ENCODE data around the gene SOD2. TPM values are rescaled to one million over a fixed set of nuclear protein-coding genes. Genes with fewer than 3 reads are reported as not detected.

SOD2 gene
- total and polyA plus RNA-seq, 9 of the 15 experiments (the other 6 are each of a cell fraction or from before 2014, with no cell fraction given), result 39.8 to 140 (median 95.8) TPM

- TF ChIP-seq ASH1L (IDR thresholded peaks at IDR 0.05; ENCODE audit: borderline replicate concordance, low read depth, partially characterized antibody), result peak; percentile 31
- TF ChIP-seq ZNF280A (IDR thresholded peaks at IDR 0.05; ENCODE audit: low read depth, partially characterized antibody), result no peak
- 0 out of 2 replicates have a peak, but pooled peaks have one; percentile 8 for TF ChIP-seq CBFA2T3 (IDR thresholded peaks at IDR 0.05)
- TF ChIP-seq ZNF507 (tag; conservative IDR thresholded peaks at IDR 0.05), result no peak
- TF ChIP-seq PHF20 (IDR thresholded peaks at IDR 0.05; ENCODE audit: partially characterized antibody), result peak; percentile 76
- TF ChIP-seq CEBPG (CRISPR knock-in tag; IDR thresholded peaks at IDR 0.05), result 0 out of 2 replicates have a peak, but pooled peaks have one; percentile 14
- TF ChIP-seq CEBPG (tag; conservative IDR thresholded peaks at IDR 0.05 in 1 of 2, IDR thresholded peaks at IDR 0.05 in 1 of 2), result no peak
- no peak for TF ChIP-seq ZNF561 (CRISPR knock-in tag; conservative IDR thresholded peaks at IDR 0.05)
- TF ChIP-seq ZNF76 (CRISPR knock-in tag; IDR thresholded peaks at IDR 0.05; ENCODE audit: borderline replicate concordance), result peak; percentile 54; the same call in 1 of the 2 replicates
- TF ChIP-seq ESRRA (IDR thresholded peaks at IDR 0.05; ENCODE audit: borderline replicate concordance, low read depth), result peak; percentile 92
- no peak for TF ChIP-seq CREB3 (tag; conservative IDR thresholded peaks at IDR 0.05; ENCODE audit: low read depth)
- no peak for TF ChIP-seq ATF2 (CRISPR knock-in tag; IDR thresholded peaks at IDR 0.05)
- 0 out of 2 replicates have a peak, but pooled peaks have one; percentile 56 for TF ChIP-seq CGGBP1 (CRISPR knock-in tag; IDR thresholded peaks at IDR 0.05)
- TF ChIP-seq DPF2 (IDR thresholded peaks at IDR 0.05), result peak; percentile 38; the same call in 1 of the 2 replicates
- TF ChIP-seq PPARD (CRISPR knock-in tag; IDR thresholded peaks at IDR 0.05), result no peak
- TF ChIP-seq SLC30A9 (CRISPR knock-in tag; IDR thresholded peaks at IDR 0.05), result no peak
- 0 out of 4 replicates have a peak, but pooled peaks of 1 of the 2 experiments have one; percentile 25 for TF ChIP-seq TBL1XR1 (IDR thresholded peaks at IDR 0.05; ENCODE audit: low read length in 2 of 2)
- TF ChIP-seq ZNF174 (CRISPR knock-in tag; IDR thresholded peaks at IDR 0.05), result no peak
- TF ChIP-seq BMI1 (IDR thresholded peaks at IDR 0.05; ENCODE audit: low read length), result no peak
- no peak for TF ChIP-seq ZNF655 (CRISPR knock-in tag; IDR thresholded peaks at IDR 0.05)
- TF ChIP-seq DEAF1 (CRISPR knock-in tag; IDR thresholded peaks at IDR 0.05), result no peak
Observed at GRCh38 chr6:159693128-159693893, at the start of gene SOD2 (continued).
